GM12874 (cell line): ENCODE results near the gene TMEM30A.
A peak's percentile ranks its signal among the peaks of the same experiment; 100 is the strongest.

Experiments
- TF ChIP-seq, protein P1 (sequence below): IDR thresholded peaks from 2 replicates; pipeline ENCODE4 v1.5.1; 2011; ENCODE audit warnings: low read depth, mild to moderate bottlenecking, control low read depth, low read length, moderate library complexity; ENCODE audit not compliant: insufficient read depth

The TMEM30A gene

DNA sequence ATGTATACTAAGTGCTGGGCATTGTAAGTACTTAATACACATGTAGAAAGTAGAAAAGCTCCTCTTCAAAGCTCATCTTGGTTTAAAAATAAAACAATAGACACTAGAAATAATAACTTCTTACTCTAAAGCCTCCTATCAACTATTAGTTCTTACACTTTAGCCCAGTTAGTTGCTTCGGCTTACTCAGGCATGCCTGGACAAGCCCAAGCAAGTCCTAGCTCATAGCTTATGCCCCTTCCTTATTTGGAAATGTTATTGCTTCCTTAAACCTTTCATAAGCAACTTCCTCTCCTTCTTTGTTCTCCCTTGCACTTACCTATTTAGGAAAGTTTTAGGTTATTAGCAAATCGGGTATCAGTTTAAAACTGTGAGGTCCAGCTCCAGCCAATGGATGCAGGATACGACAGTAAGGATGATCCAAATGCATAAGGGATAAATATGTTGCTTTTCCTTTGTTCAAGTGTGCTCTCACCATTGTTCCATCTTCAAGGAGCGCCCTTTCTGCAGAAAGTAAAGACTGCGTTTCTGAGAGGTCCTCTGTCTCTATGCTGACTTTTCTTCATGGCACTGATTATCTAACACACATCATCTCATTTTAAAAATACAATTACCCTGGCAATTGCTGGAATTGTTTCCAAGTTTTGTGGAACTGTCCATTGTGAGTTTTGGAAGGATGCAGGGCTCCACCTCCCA lies 12.3 kb downstream of the TMEM30A start:
- TF ChIP-seq, protein P1, sequence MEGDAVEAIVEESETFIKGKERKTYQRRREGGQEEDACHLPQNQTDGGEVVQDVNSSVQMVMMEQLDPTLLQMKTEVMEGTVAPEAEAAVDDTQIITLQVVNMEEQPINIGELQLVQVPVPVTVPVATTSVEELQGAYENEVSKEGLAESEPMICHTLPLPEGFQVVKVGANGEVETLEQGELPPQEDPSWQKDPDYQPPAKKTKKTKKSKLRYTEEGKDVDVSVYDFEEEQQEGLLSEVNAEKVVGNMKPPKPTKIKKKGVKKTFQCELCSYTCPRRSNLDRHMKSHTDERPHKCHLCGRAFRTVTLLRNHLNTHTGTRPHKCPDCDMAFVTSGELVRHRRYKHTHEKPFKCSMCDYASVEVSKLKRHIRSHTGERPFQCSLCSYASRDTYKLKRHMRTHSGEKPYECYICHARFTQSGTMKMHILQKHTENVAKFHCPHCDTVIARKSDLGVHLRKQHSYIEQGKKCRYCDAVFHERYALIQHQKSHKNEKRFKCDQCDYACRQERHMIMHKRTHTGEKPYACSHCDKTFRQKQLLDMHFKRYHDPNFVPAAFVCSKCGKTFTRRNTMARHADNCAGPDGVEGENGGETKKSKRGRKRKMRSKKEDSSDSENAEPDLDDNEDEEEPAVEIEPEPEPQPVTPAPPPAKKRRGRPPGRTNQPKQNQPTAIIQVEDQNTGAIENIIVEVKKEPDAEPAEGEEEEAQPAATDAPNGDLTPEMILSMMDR: no peak

DNA sequence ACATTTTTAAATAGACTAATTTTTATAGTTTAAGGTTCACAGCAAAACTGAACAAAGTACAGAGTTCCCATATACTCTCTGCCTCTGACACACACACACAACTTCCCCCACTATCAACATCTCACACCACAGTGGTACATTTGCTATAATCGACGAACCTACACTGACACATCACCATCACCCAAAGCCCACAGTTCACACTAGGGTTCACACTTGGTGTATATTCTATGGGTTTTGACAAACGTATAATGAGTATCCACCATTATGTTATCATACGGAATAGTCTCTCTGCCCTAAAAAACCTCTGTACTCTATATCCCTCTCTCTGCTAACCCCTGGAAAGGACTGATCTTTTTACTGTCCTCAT lies 15.6 kb downstream of the TMEM30A start:
- TF ChIP-seq, protein P1: no peak

DNA sequence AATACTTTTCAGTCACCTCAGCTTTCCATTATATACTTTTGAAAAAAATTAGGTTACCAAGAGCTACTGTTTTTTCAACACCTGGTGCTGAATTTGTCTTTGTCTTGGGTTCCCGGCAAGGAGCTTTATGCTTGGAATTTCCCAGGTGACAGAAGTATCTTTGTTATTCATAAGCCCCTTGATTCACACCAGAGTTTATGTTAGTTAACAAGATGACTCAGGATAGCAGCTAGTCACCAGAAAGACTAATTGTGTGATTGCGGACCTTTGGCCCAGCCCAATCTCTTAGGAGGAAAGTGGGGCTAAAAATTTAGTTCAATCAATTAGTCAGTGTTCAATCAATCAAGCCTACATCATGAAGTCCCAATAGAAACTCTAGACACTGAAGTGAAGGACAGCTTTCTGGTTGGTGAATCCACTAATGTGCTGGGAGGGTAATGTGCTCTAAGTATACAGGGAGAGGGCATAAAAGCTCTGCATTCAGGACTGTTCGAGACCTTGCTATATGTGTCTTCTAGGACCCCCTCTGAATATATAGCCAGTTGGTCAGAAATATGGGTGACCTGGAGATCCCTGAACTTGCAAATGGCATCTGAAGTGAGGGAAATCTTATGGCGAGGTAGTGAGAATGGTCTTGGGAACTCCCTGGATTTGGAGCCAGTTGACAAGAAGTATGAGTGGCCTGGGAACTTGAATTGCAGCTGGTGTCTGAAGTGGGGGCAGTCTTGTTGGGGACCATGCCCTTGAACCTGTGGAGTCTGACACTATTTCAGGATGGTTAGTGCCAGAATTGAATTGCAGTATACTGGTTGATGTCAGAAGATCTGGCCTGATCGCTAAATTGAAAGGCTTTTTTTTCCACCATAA lies 16.2 kb downstream of the TMEM30A start:
- TF ChIP-seq, protein P1: no peak

DNA sequence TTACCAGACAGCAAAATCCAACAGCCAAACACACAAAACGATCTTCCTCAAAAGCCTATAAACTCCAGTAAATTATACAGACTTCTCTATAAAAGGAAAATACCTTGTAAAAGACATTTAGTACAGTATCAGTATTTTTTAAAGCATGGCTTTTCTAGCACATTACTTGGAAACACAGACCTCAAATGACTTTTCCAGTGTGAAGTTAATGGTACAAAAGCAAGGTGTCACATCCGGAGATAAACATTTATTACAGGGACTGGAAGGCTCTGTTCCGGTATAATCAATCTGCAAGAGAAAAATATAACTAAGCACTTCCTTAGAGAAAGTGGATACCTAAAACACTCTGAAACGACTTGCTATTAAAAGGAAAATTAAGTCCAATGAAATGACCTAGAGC lies 17.1 kb downstream of the TMEM30A start:
- TF ChIP-seq, protein P1: no peak

DNA sequence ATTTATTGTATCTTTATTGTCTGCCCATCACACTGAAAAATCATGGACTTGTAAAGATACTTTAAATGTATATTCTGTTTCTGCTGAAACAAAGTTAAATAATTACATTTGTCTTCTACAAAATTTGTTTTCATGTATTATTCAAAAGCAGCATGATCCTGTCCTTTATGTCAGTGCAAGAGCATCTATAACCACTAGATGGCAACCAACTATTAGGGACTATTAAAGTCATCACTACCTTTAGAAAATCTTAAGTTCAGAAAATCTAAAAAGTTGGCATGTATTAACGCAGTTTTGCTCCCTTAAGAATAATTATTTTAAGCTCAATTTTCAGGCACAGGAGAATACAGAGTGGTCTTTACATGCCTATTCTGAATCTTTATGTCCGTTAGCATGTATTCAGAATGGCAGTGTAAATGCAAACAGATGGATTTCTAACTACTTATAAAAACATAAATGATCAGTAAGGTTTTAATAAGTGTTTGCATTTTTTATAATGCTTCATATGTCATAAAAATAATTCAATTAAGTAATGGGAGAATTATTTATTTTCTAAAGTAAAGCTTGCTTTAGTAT lies 17.8 kb downstream of the TMEM30A start:
- TF ChIP-seq, protein P1: peak; percentile 51; the same call in 1 of the 2 replicates

DNA sequence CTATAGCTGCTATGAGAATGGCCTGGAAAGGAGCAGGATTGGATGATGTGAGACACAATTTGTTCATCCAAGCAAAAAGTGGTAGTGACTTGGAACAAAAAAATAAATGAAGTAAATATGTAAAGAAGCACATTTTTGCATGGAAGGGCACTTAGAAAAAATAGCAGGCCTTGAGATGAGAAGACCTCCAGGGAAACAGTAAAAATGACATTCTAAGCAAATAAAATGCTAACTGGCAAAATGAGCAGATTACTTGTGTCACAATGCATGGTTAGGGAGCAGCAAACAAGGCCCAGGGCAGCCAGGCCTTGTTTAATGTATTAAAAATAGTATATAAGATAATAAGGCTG lies 21.2 kb downstream of the TMEM30A start:
- TF ChIP-seq, protein P1: no peak

DNA sequence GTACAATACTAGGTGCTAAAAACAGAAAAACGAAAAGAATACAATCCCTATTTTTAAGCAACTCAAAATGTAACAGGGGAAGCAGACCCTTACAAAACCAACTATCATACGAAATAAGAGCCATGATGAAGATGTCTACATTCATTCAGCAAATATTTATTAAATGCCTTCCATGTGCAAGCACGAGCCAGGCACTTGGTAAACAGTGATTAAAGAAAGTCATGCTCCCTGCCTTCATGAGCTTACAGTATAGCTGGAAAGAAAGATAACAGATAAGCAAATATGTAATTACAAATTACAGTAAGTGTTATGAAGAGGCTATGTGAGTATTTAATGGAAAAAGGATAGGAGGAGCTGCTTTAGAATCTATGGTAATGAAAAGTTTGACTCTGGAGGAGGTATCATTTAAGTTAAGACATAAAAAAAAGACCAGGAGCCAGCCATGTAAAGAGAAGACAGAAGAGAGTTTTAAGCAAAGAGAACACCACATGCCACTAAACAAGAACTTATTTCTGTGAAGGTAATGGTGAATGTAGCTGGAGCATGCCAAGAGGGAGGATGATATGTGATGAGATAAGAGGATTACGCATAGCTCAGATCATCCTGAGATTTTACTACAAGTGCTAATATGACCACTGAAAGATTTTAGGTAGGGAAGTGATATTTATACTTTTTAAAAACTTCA lies 21.7 kb downstream of the TMEM30A start:
- TF ChIP-seq, protein P1: no peak
